Activated CD4-positive, CD25-positive, alpha-beta regulatory T cell treated with anti-CD3 and anti-CD28 coated beads, Interleukin-2, amount 50 U/mL, for 16 hours (primary cell): Measurements from ENCODE around the gene GON4L.
"Not testable (repeated sequence)": the region's sequence is repeated elsewhere in the genome, so short reads cannot be mapped to it uniquely, and the experiment has no call there.

Experiments used
- DNase-seq: peaks from one replicate; pipeline ENCODE4 v3.0.0-alpha.2; 2020; ENCODE audit warnings: low read depth, low spot score

Gene GON4L

DNA sequence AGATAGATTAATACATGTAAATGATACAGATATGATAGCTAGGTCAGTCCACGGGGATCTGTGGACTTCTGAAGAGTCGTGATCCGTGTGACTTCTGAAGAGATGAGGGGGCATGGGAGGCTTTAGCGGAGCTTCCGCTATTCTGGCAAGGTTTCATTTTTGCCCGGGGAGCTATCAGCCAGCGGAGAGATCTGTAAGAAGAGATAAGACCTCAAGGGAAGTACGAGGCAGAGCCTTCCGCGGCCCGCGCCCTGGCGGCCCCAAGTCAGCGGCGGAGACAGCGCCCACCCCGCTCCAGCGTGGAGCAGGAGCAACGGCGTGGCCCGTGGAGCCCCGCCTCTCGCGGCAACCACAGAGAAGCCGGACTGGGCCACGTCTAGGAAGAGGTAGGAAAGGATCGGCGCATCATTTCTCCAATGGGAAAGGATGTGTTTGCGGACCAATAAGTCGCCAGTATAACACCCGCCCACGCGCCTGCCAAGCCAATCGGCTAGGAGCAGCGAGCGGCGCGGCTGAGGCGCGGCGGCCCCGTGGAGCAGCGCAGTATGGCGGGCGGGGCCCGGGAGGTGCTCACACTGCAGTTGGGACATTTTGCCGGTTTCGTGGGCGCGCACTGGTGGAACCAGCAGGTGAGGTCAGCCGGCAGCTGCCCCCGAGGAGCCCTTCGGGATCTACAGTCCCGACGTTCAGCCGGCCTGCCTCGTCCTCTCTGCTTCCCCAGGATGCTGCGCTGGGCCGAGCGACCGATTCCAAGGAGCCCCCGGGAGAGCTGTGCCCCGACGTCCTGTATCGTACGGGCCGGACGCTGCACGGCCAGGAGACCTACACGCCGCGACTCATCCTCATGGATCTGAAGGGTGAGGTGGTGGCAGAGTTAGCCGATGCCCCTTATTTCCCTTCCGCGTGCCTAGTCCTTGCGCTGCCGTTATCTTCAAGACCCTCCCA is 111.5 kb downstream of the GON4L start:
- DNase-seq, result peak; percentile 84

DNA sequence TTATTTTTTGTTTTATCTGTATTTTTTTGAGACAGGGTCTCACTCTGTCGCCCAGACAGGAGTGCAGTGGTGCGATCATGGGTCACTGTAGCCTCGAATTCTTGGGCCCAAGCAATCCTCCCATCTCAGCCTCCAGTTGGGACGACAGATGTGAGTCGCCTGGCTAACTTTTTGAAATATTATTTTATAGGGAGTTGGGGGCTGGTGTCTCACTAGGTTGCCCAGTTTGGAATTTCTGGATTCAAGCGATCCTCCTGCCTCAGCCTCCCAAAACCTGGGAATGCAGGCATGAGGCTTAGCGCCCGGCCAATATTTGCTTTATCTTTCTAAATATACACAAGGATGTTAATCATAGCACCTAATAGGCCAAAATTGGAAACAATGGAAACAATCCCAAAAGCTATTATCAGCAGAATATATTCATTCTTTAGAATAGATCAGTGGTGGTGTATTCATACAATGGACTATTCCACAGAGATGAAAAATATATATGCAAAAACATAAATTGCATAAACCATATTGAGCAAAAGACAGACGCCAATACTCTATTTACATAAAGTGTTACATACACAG is 112.2 kb downstream of the GON4L start:
- DNase-seq, result no peak

GRCh38 chr1:155741908-155742307 is 115.1 kb downstream of the GON4L start:
- DNase-seq, result no peak

- DNase-seq, result no peak
Measured at GRCh38 chr1:155740995-155741394, 116.0 kb downstream of the GON4L start.

DNA sequence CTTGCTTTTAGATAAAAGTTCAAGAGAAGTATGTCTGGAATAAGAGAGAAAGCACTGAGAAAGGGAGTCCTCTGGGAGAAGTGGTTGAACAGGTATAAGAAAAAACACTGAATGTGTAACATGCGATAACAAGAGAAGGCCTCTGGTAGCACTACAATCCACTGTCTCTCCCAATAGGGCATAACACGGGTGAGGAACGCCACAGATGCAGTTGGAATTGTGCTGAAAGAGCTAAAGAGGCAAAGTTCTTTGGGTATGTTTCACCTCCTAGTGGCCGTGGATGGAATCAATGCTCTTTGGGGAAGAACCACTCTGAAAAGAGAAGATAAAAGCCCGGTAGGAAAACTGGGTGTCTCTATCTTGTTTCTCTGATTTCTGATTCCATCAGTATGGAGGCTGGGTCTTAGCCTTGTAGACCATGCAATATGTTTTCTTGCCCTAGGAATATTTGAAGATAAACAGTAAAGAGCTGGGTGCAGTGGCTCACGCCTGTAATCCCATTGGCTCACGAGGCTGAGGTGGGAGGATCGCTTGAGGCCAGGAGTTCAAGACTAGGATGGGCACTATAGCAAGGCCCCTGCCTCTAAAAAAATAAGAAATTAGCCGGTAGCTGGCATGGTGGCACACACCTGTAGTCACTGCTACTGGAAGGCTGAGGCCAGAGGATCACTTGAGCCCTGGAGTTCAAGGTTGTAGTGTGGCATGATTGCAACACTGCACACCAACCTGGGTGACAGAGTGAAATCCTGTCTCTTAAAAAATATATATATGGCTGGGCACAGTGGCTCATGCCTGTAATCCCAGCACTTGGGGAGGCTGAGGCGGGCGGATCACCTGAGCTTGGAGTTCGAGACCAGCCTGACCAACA is 127.7 kb downstream of the GON4L start:
- DNase-seq, result no peak

DNA sequence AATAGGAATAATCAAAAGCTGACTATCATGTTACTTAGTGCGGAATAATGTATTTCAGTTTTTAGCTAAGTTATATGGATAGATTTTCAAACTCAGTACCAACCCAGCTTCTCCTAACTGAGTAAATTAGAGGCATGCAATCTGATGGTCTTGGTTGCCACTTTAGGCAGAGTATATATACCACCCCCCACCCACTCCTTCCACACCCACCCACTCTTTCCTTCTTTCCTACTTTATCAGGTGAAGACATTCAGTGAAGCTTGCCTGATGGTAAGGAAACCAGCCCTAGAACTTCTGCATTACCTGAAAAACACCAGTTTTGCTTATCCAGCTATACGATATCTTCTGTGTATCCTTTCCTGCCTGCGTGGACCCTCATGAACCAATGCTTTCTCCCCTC is 131.9 kb downstream of the GON4L start:
- no peak for DNase-seq

- DNase-seq, result no peak
Measured at GRCh38 chr1:155719703-155720102, 137.3 kb downstream of the GON4L start.

DNA sequence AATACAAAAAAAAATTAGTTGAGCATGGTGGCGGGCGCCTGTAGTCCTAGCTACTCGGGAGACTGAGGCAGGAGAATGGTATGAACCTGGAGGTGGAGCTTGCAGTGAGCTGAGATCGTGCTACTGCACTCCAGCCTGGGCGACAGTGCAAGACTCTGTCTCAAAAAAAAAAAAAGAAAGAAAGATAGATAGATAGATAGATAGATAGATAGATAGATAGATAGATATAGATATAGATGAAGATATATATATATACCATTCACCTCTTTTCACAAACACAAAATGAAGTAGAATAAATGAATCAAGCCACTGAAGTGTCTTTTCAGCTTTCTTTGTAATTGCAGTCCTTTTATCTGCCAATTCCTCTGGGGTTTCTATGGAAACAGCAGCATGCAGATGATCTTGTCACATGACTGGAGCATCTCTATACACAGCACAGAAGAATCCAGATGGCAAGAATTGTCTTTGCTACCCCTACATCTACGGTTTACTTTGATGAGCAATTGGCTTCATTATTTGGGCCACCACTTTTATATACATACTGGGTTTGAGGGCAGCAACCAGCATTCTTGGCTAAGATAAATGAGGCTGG is 138.4 kb downstream of the GON4L start:
- DNase-seq, result not testable (repeated sequence)

DNA sequence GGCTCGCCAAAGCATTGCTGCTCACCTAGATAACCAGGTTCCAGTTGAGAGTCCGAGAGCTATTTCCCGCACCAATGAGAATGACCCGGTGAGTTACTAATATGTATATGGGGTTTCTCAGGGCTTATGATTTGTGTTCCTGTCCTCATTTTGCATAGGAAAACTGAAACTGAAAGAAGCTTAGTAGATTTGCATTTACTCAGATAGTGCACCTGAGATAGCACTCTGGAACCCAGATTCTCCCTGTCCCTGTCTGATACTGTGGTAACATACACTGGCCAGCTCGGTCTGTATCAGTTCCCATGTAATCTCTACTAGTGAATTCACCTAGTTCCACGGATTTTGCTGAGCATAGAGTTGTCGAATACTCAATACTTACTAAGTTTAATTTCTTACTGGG is 140.0 kb downstream of the GON4L start:
- DNase-seq, result no peak

- no peak for DNase-seq
Measured at GRCh38 chr1:155715777-155716176, 141.2 kb downstream of the GON4L start.

GRCh38 chr1:155715056-155715455 is 142.0 kb downstream of the GON4L start:
- DNase-seq, result not testable (repeated sequence)

DNA sequence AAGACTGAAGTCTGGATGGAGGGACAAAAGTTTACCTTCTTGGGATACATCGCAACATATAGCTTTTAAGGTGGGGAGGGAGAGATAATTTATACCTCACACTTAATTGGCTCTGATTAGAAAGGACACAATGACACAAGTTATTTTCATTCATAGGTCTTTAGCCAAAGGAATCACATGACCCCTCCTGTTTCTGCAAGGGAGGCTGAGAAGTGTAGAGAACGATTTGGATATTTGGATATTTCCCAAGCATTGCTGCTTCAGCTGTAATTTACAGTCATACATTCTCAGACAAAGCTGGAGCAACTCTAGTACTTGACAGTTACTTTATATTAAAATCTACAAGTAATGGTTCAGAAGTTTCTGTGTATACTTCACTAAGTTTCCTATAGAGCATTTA is 143.9 kb downstream of the GON4L start:
- no peak for DNase-seq

- DNase-seq, result not testable (repeated sequence)
Measured at GRCh38 chr1:155712636-155713035, 144.4 kb downstream of the GON4L start.

DNA sequence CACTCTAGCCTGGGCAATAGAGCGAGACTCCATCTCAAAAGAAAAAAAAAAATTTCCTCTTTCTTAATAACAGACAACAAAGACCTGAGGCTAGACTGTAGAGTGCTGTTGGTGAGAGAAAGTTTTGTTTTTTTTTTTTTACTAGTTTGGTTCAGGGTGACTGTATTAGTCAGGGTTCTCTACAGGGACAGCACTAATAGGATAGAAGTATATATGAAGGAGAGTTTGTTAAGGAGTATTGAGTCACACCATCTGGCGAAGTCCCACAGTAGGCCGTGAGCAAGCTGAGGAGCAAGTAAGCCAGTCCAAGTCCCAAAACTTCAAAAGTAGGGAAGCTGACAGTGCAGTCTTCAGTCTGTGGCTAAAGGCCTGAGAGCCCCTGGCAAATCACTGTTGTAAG is 145.6 kb downstream of the GON4L start:
- DNase-seq, result not testable (repeated sequence)

- DNase-seq, result no peak
Measured at GRCh38 chr1:155709391-155709790, 147.6 kb downstream of the GON4L start.

- DNase-seq, result no peak
Measured at GRCh38 chr1:155706139-155706538, 150.9 kb downstream of the GON4L start.

GRCh38 chr1:155704414-155704813 is 152.6 kb downstream of the GON4L start:
- not testable (repeated sequence) for DNase-seq

- no peak for DNase-seq
Measured at GRCh38 chr1:155703216-155703615, 153.8 kb downstream of the GON4L start.

DNA sequence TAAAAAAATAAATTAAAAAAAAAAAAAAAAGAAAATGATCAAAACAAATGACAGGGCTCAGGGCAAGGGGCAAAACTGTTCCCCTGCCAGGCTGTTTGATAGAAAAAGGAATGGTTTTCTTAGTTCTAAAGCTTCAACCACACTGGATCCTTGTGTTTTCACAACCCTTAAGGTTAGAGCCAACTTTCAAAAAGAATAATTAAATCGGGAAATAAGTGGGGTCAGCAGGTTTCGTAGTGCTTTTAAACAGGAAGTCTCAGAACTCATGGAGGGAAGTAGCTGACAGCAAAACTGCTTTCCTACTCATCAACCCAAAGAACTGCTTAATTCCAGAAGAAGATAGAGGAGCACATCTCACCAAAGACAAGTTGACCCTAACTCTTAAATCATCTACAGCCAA is 155.3 kb downstream of the GON4L start:
- not testable (repeated sequence) for DNase-seq
